Heart left ventricle (tissue), 13 donors: ENCODE measurements around the gene CTNND2.
A peak's percentile ranks its signal among the peaks of the same experiment; 100 is the strongest.

Source experiments
- POLR2A ChIP-seq, 2 donors: fragments of 450-650 bp; IDR thresholded peaks; one replicate each; pipeline ENCODE4 v1.6.1; 2017; ENCODE audit warnings: antibody characterized with exemption in 2 of 2, mild to moderate bottlenecking in 2 of 2, moderate library complexity in 2 of 2
- TF ChIP-seq, protein P1 (sequence below), 12 donors: fragments of 200-600 bp; sonication (generic) in 4 of 12; IDR thresholded peaks; one replicate each; pipeline versions ENCODE4 v1.5.0 to v1.8.0; 2018 to 2022; ENCODE audit warnings: antibody characterized with exemption in 12 of 12, mild to moderate bottlenecking in 5 of 12
- donor health status: ischemic (EF 13 %, LVEDD 7.1; RV severe dilation, severe dysfunction).
- donor health status: DM: no; HTN: yes; CAD: no.
- donor health status: DM: no; HTN: no; CAD: no.
- donor health status: ischemic (EF 25% LVEDD 6.9; RV normal size, moderate dysfunction).
- donor health status: ischemic (EF 25% LVEDD 5.7; RV mildly dilated, moderate dysfunction).
- donor health status: ischemic (EF 35%, LVEDD 5.7; RV mildly dilated, moderate dysfunction).
- donor health status: nonischemic (EF 11% LVEDD 7.7; RV severe dilation, severe dysfunction).
- donor health status: DM: yes; HTN: yes; CAD: no.
- donor health status: PGD.
- donor health status: ischemic (EF 29% LVEDD 5.4; RV normal size, mild dysfunction).
- donor health status: nonischemic (EF 23%, LVEDD 6.1; RV moderate dilation, normal function).

- no peak for TF ChIP-seq POLR2A (IDR thresholded peaks at IDR 0.05)
- TF ChIP-seq, protein P1, sequence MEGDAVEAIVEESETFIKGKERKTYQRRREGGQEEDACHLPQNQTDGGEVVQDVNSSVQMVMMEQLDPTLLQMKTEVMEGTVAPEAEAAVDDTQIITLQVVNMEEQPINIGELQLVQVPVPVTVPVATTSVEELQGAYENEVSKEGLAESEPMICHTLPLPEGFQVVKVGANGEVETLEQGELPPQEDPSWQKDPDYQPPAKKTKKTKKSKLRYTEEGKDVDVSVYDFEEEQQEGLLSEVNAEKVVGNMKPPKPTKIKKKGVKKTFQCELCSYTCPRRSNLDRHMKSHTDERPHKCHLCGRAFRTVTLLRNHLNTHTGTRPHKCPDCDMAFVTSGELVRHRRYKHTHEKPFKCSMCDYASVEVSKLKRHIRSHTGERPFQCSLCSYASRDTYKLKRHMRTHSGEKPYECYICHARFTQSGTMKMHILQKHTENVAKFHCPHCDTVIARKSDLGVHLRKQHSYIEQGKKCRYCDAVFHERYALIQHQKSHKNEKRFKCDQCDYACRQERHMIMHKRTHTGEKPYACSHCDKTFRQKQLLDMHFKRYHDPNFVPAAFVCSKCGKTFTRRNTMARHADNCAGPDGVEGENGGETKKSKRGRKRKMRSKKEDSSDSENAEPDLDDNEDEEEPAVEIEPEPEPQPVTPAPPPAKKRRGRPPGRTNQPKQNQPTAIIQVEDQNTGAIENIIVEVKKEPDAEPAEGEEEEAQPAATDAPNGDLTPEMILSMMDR (IDR thresholded peaks at IDR 0.05), result peak in 10 of 12 donors; percentile 13 to 54 (median 40)
These were observed 284.8 kb downstream of the CTNND2 start for GRCh38 chr5:11619339-11620024.
